ENCODE results near the gene PAX2. TPM values are rescaled to one million over a fixed set of nuclear protein-coding genes. Genes with fewer than 3 reads are reported as not detected.

Gene PAX2
- total RNA-seq, 4 donors from 2014 or later, result not detected

DNA sequence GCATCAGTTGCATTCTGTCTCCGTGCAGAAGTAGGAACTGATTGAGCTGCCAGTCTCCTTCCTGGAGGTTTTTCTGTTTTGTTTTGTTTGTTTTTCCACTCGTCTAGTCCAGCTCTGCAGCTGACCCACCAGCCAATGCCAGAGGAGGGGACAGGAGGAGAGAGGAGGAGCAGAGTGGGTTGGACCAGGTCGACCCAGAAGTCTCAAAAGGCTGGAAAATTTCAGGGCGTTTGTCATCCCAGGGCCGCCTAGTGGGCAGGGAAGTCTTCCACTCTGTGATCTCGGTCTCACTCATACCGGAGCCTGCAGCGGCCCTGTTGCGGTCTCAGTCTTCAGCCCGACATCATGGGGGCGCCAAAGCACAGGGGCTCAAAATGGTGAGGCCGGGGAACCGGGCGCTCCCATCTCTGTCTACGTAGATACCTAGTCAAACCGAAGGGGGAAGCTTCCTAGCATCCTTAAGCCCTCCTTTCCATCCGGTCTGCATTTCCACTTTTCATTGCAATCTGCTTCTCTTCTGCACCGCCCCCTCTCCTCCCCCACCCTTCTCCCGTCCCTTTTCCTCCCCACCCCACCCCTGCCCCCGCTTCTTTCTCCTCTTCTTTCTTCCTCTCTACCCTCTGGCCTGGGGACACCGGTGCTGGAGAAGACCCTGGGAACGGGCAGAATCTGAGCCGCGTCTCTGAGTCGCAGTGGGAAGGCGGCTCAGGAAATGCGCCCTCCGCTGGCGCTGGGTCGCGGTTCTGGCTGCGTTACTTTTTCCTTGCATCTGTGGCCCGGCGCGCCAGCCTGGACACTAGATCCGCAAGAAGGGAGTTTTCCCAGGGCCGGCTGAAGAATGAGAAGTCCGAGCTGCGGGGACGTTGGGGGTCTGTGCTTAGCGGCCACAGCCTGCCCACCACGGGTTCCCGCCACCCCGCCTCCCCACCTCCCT lies 16.2 kb upstream of the PAX2 start:
- 3% methylated on average over 21 of the region's 44 CpGs for WGBS
- Histone ChIP-seq H3K9me3 (no peaks in the 10 kb centered on the region), H3K36me3 (no peaks in the 10 kb centered on the region), H3K4me1 (peaks cover 22 to 34% (median 33%) of the 10 kb centered on the region in 4 donors), H3K4me3 (peak overlapping the region; percentile 21 to 43 (median 35)), H3K27ac (replicated peaks in 1 of 4) (no peak overlapping the region), H3K27me3 (peaks cover 0 to 100% (median 55%) of the 10 kb centered on the region in 4 donors)
- TF ChIP-seq, protein P1, sequence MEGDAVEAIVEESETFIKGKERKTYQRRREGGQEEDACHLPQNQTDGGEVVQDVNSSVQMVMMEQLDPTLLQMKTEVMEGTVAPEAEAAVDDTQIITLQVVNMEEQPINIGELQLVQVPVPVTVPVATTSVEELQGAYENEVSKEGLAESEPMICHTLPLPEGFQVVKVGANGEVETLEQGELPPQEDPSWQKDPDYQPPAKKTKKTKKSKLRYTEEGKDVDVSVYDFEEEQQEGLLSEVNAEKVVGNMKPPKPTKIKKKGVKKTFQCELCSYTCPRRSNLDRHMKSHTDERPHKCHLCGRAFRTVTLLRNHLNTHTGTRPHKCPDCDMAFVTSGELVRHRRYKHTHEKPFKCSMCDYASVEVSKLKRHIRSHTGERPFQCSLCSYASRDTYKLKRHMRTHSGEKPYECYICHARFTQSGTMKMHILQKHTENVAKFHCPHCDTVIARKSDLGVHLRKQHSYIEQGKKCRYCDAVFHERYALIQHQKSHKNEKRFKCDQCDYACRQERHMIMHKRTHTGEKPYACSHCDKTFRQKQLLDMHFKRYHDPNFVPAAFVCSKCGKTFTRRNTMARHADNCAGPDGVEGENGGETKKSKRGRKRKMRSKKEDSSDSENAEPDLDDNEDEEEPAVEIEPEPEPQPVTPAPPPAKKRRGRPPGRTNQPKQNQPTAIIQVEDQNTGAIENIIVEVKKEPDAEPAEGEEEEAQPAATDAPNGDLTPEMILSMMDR (IDR thresholded peaks at IDR 0.05), result no peak
- TF ChIP-seq EP300 (IDR thresholded peaks at IDR 0.05) (no peak), POLR2AphosphoS5 (IDR thresholded peaks at IDR 0.05) (no peak), POLR2A (IDR thresholded peaks at IDR 0.05; ENCODE audit: low read depth) (no peak)
- intact Hi-C loops (cut with DNase I), result no loop called here
- DNase-seq (ENCODE audit: extremely low spot score), result no peak

- TF ChIP-seq POLR2AphosphoS5 (IDR thresholded peaks at IDR 0.05), result no peak
- TF ChIP-seq, protein P1 (IDR thresholded peaks at IDR 0.05), result no peak
- TF ChIP-seq POLR2A (IDR thresholded peaks at IDR 0.05; ENCODE audit: low read depth), result no peak
- TF ChIP-seq EP300 (IDR thresholded peaks at IDR 0.05), result no peak
Measured at GRCh38 chr10:100729862-100730724, 15.3 kb upstream of the PAX2 start.

DNA sequence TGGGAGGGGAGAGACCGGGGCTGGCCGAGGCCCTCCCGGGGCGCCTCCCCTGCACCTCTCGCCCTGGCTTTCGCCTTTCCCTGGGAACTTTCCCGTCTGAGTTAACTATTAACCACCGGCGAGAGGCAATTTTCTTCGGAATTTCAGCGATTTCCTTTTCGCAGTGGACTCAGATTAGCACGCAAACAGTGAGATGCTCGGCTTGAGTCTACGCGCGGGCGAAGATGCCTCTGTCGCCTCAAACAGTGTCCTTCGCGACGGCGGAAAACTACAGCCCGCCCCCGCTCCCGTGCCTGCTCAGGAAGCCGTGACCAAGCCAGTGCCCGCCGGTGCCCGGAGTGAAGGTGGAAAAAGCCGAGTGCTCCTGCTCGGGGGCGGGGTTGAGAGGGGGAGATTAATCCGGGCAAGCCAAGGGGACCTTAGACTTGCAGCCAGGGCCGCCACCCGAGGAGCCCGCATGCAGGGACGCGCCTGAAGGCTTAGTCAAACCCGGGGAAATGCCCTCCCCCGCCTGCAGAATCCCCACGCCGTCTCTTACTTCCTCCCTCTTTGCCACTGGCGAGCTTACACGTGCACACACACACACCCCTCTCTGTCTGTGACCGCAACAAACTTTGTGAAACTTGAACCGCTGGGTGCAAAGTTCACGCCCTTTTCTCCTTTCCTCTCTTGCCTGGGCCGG lies 14.5 kb upstream of the PAX2 start:
- Histone ChIP-seq H3K4me3 (peak overlapping the region; percentile 21 to 43 (median 35)), H3K4me1 (peaks cover 22 to 37% (median 34%) of the 10 kb centered on the region in 4 donors), H3K27ac (replicated peaks in 1 of 4) (no peak overlapping the region), H3K36me3 (no peaks in the 10 kb centered on the region), H3K9me3 (no peaks in the 10 kb centered on the region), H3K27me3 (peaks cover 0 to 100% (median 65%) of the 10 kb centered on the region in 4 donors)
- 6% methylated on average over 41 of the region's 49 CpGs for WGBS
- no peak for DNase-seq (ENCODE audit: extremely low spot score)
- intact Hi-C loops (cut with DNase I), result no loop called here
- no peak for TF ChIP-seq POLR2A (IDR thresholded peaks at IDR 0.05; ENCODE audit: low read depth)
- no peak for TF ChIP-seq POLR2AphosphoS5 (IDR thresholded peaks at IDR 0.05)
- TF ChIP-seq, protein P1 (IDR thresholded peaks at IDR 0.05), result no peak
- TF ChIP-seq EP300 (IDR thresholded peaks at IDR 0.05), result no peak

More at GRCh38 chr10:100729862-100730724, 15.3 kb upstream of the PAX2 start:
- H3K4me1 ChIP-seq, result peaks cover 22 to 30% (median 28%) of the 10 kb centered on the region in 4 donors
- DNase-seq (ENCODE audit: extremely low spot score), result no peak
- peaks cover 0 to 100% (median 57%) of the 10 kb centered on the region in 4 donors for H3K27me3 ChIP-seq
- H3K27ac ChIP-seq (replicated peaks in 1 of 4), result no peak overlapping the region
- H3K9me3 ChIP-seq, result no peaks in the 10 kb centered on the region
- WGBS, result 3% methylated on average over 62 of the region's 68 CpGs
- H3K36me3 ChIP-seq, result no peaks in the 10 kb centered on the region
- intact Hi-C loops (cut with DNase I), result no loop called here
- peak overlapping the region; percentile 21 to 43 (median 35) for H3K4me3 ChIP-seq

DNA sequence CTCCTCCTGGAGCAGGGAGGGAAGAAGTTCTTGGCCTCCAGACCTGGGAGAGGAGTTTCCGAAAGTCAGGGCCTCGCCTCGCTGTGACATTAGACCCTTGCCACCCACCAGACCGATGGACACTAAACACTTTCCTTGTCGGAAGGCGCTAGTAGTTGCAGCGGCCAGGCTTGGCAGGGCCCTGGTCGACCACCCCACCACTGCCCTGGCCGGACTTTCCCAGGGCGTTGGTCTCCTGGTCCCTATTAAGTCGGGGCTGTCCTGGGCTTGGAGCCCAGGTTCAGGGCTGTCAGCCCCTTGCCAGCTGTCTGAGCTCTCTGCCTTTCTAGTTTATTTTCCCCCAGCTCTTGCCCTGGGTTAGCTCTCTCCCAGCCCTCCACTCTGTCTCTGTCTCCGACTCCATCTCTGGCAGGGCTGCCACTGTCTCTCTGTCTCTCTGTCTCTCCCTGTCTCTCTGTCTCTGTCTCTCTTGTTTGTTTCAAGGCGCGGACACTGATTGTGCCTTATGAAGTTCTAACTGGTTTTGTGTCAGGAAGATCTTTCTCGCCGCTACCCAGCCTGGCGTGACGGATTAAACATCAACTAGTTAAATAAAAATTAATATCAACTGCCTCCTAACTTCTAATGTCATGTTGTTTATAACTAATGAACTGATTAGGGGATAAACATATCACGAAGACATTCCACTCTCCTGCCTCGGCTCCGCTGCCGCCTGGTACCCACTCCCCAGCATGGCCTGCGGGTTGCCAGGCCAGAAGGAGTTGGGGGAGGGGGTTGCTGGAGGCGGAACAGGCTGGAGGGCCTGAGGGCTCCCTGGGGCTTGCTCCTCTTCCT lies 13.8 kb upstream of the PAX2 start:
- Histone ChIP-seq H3K4me3 (peak overlapping the region in 1 of 4 donors; percentile 43), H3K9me3 (no peaks in the 10 kb centered on the region), H3K4me1 (peaks cover 22 to 37% (median 34%) of the 10 kb centered on the region in 4 donors), H3K36me3 (no peaks in the 10 kb centered on the region), H3K27ac (replicated peaks in 1 of 4) (no peak overlapping the region), H3K27me3 (peaks cover 0 to 100% (median 69%) of the 10 kb centered on the region in 4 donors)
- intact Hi-C loops (cut with DNase I), result no loop called here
- WGBS, result 63% methylated on average over 15 of the region's 24 CpGs
- DNase-seq (ENCODE audit: extremely low spot score), result no peak
- TF ChIP-seq EP300 (IDR thresholded peaks at IDR 0.05), result no peak
- TF ChIP-seq POLR2A (IDR thresholded peaks at IDR 0.05; ENCODE audit: low read depth), result no peak
- TF ChIP-seq, protein P1 (IDR thresholded peaks at IDR 0.05), result no peak
- TF ChIP-seq POLR2AphosphoS5 (IDR thresholded peaks at IDR 0.05), result no peak
